ENCODE measurements around the gene TMEM54.
A peak's percentile ranks its signal among the peaks of the same experiment; 100 is the strongest.

The TMEM54 gene

DNA sequence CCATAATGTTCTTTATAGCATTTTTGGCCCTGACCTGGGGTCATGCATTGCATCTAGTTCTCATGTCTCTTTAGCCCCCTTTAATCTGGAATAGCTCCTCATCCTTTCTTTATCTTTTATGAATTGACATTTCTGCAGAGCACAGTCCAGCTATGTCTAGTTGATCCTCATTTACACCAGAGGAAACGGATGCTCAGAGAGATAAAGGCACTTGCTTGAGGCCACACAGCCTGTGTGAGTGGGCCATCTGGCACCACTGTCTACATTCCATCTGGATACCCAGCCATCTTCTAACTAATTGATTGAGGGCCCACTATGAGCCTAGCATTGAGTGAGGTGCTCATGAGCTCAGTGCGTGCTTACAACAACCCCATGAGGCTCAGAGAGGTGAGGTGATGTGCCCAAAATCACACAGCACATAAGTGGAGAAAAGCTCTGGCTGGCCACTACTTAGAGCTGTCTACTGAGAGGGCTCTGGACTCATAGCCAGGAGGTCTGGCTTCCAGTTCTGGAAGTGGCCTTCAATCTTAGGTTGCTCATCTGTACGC lies 11.4 kb downstream of the TMEM54 start:
- H3K4ac ChIP-seq (ENCODE audit: low read length), result no peak overlapping the region
- H2BK5ac ChIP-seq (ENCODE audit: low read length), result no peak overlapping the region
- DNase-seq (ENCODE audit: low spot score), result no peak
- H3K14ac ChIP-seq (ENCODE audit: low read length), result no peak overlapping the region
- no peak overlapping the region for H3K23ac ChIP-seq (ENCODE audit: low read depth, low read length, poor library complexity)
- peaks cover 7% of the 10 kb centered on the region for H3K79me1 ChIP-seq (ENCODE audit: low read depth, low read length)
- no peak overlapping the region for H3K18ac ChIP-seq (ENCODE audit: low read length)
- no peak overlapping the region for H2BK120ac ChIP-seq (ENCODE audit: low read depth, low read length)
- H2BK12ac ChIP-seq (ENCODE audit: low read length), result no peak overlapping the region
- no peak overlapping the region for H2AFZ ChIP-seq (ENCODE audit: low read length)
- no peak overlapping the region for H3K4me3 ChIP-seq (ENCODE audit: low read length in 2 of 2)
- no CpG with 5 or more reads among the region's 3 CpGs for WGBS, 2 donors (ENCODE audit: extremely low coverage in 2 of 2, insufficient read length in 2 of 2, insufficient replicate concordance in 1 of 2)
- H4K91ac ChIP-seq (ENCODE audit: low read depth, low read length, poor library complexity), result no peak overlapping the region
- H3K36me3 ChIP-seq (replicated peaks in 1 of 2; ENCODE audit: control insufficient read depth in 2 of 2, insufficient read depth in 2 of 2, low read length in 2 of 2), result no peaks in the 10 kb centered on the region
- H3K27me3 ChIP-seq (ENCODE audit: control insufficient read depth in 3 of 3, insufficient read depth in 3 of 3, low read depth in 1 of 3, low read length in 3 of 3), result peaks cover 0 to 54% (median 27%) of the 10 kb centered on the region in 3 experiments
- no peak overlapping the region for H3K4me2 ChIP-seq (ENCODE audit: insufficient read depth, low read length, poor library complexity, severe bottlenecking)
- peaks cover 10 to 11% of the 10 kb centered on the region in 2 donors for H3K4me1 ChIP-seq (ENCODE audit: control insufficient read depth in 2 of 2, insufficient read depth in 1 of 2, low read depth in 1 of 2, low read length in 2 of 2)
- H2AK5ac ChIP-seq (ENCODE audit: low read depth, low read length), result no peak overlapping the region
- no peak overlapping the region for H3K9ac ChIP-seq (ENCODE audit: low read depth, low read length, poor library complexity)
- H2BK15ac ChIP-seq (ENCODE audit: low read length), result no peak overlapping the region
- no peak overlapping the region for H3K27ac ChIP-seq (replicated peaks; ENCODE audit: low read length)
- peaks cover 0 to 6% of the 10 kb centered on the region in 2 donors for H3K9me3 ChIP-seq (replicated peaks in 1 of 2; ENCODE audit: control insufficient read depth in 2 of 2, insufficient read depth in 1 of 2, low read depth in 1 of 2, low read length in 2 of 2)
- no peak overlapping the region for H4K8ac ChIP-seq (ENCODE audit: low read depth, low read length)

GRCh38 chr1:32888677-32889420 lies 12.3 kb downstream of the TMEM54 start:
- Histone ChIP-seq H3K36me3 (replicated peaks in 1 of 2; ENCODE audit: control insufficient read depth in 2 of 2, insufficient read depth in 2 of 2, low read length in 2 of 2) (no peaks in the 10 kb centered on the region), H3K18ac (ENCODE audit: low read length) (no peak overlapping the region), H2AFZ (ENCODE audit: low read length) (no peak overlapping the region), H3K4me2 (ENCODE audit: insufficient read depth, low read length, poor library complexity, severe bottlenecking) (no peak overlapping the region), H3K4me3 (ENCODE audit: low read length in 2 of 2) (no peak overlapping the region), H3K23ac (ENCODE audit: low read depth, low read length, poor library complexity) (peak overlapping the region; percentile 35), H3K27me3 (ENCODE audit: control insufficient read depth in 3 of 3, insufficient read depth in 3 of 3, low read depth in 1 of 3, low read length in 3 of 3) (peaks cover 0 to 61% (median 30%) of the 10 kb centered on the region in 3 experiments), H3K9me3 (replicated peaks in 1 of 2; ENCODE audit: control insufficient read depth in 2 of 2, insufficient read depth in 1 of 2, low read depth in 1 of 2, low read length in 2 of 2) (peaks cover 0 to 6% of the 10 kb centered on the region in 2 donors), H2BK15ac (ENCODE audit: low read length) (no peak overlapping the region), H3K9ac (ENCODE audit: low read depth, low read length, poor library complexity) (peak overlapping the region; percentile 12), H3K4me1 (ENCODE audit: control insufficient read depth in 2 of 2, insufficient read depth in 1 of 2, low read depth in 1 of 2, low read length in 2 of 2) (peaks cover 4 to 7% of the 10 kb centered on the region in 2 donors), H2BK5ac (ENCODE audit: low read length) (no peak overlapping the region), H3K79me1 (ENCODE audit: low read depth, low read length) (peaks cover 7% of the 10 kb centered on the region), H3K27ac (replicated peaks; ENCODE audit: low read length) (no peak overlapping the region), H2BK120ac (ENCODE audit: low read depth, low read length) (no peak overlapping the region), H2BK12ac (ENCODE audit: low read length) (no peak overlapping the region), H2AK5ac (ENCODE audit: low read depth, low read length) (no peak overlapping the region), H4K91ac (ENCODE audit: low read depth, low read length, poor library complexity) (no peak overlapping the region), H3K4ac (ENCODE audit: low read length) (no peak overlapping the region), H3K14ac (ENCODE audit: low read length) (no peak overlapping the region), H4K8ac (ENCODE audit: low read depth, low read length) (no peak overlapping the region)
- no CpG with 5 or more reads among the region's 24 CpGs for WGBS, 2 donors (ENCODE audit: extremely low coverage in 2 of 2, insufficient read length in 2 of 2, insufficient replicate concordance in 1 of 2)
- no peak for DNase-seq (ENCODE audit: low spot score)

DNA sequence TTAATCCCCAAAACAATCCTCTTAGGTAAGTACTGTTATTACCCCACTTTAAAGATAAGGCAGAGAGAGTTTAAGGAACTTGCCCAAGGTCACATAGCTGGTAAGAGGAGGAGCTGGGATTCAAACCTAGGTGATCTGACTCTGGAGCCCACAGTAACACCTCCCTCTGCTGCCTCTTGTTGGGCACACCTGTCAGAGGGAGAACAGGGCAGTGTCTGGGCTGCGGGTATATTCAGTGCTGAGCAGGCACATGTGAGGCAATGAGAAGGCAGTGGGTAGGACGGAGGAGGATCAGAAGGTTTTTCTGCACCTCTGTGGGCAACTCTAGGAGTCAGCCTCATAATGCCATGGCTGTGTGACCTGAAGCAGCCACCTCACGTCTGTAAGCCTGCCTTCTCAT lies 13.1 kb downstream of the TMEM54 start:
- Histone ChIP-seq H4K8ac (ENCODE audit: low read depth, low read length) (no peak overlapping the region), H3K9ac (ENCODE audit: low read depth, low read length, poor library complexity) (no peak overlapping the region), H2BK5ac (ENCODE audit: low read length) (no peak overlapping the region), H3K18ac (ENCODE audit: low read length) (no peak overlapping the region), H3K23ac (ENCODE audit: low read depth, low read length, poor library complexity) (no peak overlapping the region), H3K9me3 (replicated peaks in 1 of 2; ENCODE audit: control insufficient read depth in 2 of 2, insufficient read depth in 1 of 2, low read depth in 1 of 2, low read length in 2 of 2) (peaks cover 0 to 6% of the 10 kb centered on the region in 2 donors), H3K4ac (ENCODE audit: low read length) (no peak overlapping the region), H2BK120ac (ENCODE audit: low read depth, low read length) (no peak overlapping the region), H4K91ac (ENCODE audit: low read depth, low read length, poor library complexity) (no peak overlapping the region), H3K27me3 (ENCODE audit: control insufficient read depth in 3 of 3, insufficient read depth in 3 of 3, low read depth in 1 of 3, low read length in 3 of 3) (peaks cover 0 to 68% (median 30%) of the 10 kb centered on the region in 3 experiments), H2BK15ac (ENCODE audit: low read length) (no peak overlapping the region), H2AK5ac (ENCODE audit: low read depth, low read length) (no peak overlapping the region), H3K36me3 (replicated peaks in 1 of 2; ENCODE audit: control insufficient read depth in 2 of 2, insufficient read depth in 2 of 2, low read length in 2 of 2) (no peaks in the 10 kb centered on the region), H3K4me2 (ENCODE audit: insufficient read depth, low read length, poor library complexity, severe bottlenecking) (no peak overlapping the region), H3K4me1 (ENCODE audit: control insufficient read depth in 2 of 2, insufficient read depth in 1 of 2, low read depth in 1 of 2, low read length in 2 of 2) (peaks cover under 1 to 7% of the 10 kb centered on the region in 2 donors), H2AFZ (ENCODE audit: low read length) (no peak overlapping the region), H3K27ac (replicated peaks; ENCODE audit: low read length) (no peak overlapping the region), H2BK12ac (ENCODE audit: low read length) (no peak overlapping the region), H3K79me1 (ENCODE audit: low read depth, low read length) (peaks cover 7% of the 10 kb centered on the region), H3K4me3 (ENCODE audit: low read length in 2 of 2) (no peak overlapping the region), H3K14ac (ENCODE audit: low read length) (no peak overlapping the region)
- no peak for DNase-seq (ENCODE audit: low spot score)
- no CpG with 5 or more reads among the region's 3 CpGs for WGBS, 2 donors (ENCODE audit: extremely low coverage in 2 of 2, insufficient read length in 2 of 2, insufficient replicate concordance in 1 of 2)

DNA sequence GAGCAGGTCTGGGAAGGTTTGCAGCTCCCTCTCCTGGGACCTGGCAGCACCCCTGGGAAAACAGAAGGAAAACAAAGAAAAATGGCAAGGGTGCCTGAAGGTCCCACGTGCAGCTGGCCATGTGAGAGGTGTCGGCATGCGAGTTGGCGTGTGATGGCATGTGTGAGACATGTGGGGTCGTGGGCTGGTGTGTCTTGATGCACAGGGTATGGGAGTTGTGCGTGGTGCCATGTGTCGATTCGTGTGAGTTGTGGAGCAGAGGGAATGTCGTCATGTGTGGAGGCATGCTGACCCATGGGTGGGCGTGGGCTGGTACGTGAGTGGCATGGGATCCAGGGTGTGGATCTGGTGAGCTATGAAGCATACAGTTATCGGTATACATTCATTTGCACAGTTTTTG lies 13.6 kb downstream of the TMEM54 start:
- H3K14ac ChIP-seq (ENCODE audit: low read length), result no peak overlapping the region
- no peaks in the 10 kb centered on the region for H3K36me3 ChIP-seq (replicated peaks in 1 of 2; ENCODE audit: control insufficient read depth in 2 of 2, insufficient read depth in 2 of 2, low read length in 2 of 2)
- peak overlapping the region; percentile 5 for H3K23ac ChIP-seq (ENCODE audit: low read depth, low read length, poor library complexity)
- no peak overlapping the region for H2BK15ac ChIP-seq (ENCODE audit: low read length)
- H2AFZ ChIP-seq (ENCODE audit: low read length), result no peak overlapping the region
- no peak overlapping the region for H2AK5ac ChIP-seq (ENCODE audit: low read depth, low read length)
- H3K4me3 ChIP-seq (ENCODE audit: low read length in 2 of 2), result peak overlapping the region in 1 of 2 donors; percentile 52
- no peak overlapping the region for H3K4ac ChIP-seq (ENCODE audit: low read length)
- H4K91ac ChIP-seq (ENCODE audit: low read depth, low read length, poor library complexity), result no peak overlapping the region
- no peak overlapping the region for H3K18ac ChIP-seq (ENCODE audit: low read length)
- H4K8ac ChIP-seq (ENCODE audit: low read depth, low read length), result no peak overlapping the region
- peaks cover 7% of the 10 kb centered on the region for H3K79me1 ChIP-seq (ENCODE audit: low read depth, low read length)
- H3K4me2 ChIP-seq (ENCODE audit: insufficient read depth, low read length, poor library complexity, severe bottlenecking), result no peak overlapping the region
- peaks cover 0 to 5% of the 10 kb centered on the region in 2 donors for H3K4me1 ChIP-seq (ENCODE audit: control insufficient read depth in 2 of 2, insufficient read depth in 1 of 2, low read depth in 1 of 2, low read length in 2 of 2)
- H3K9ac ChIP-seq (ENCODE audit: low read depth, low read length, poor library complexity), result peak overlapping the region; percentile 32
- H2BK120ac ChIP-seq (ENCODE audit: low read depth, low read length), result no peak overlapping the region
- H2BK12ac ChIP-seq (ENCODE audit: low read length), result no peak overlapping the region
- WGBS, 2 donors (ENCODE audit: extremely low coverage in 2 of 2, insufficient read length in 2 of 2, insufficient replicate concordance in 1 of 2), result no CpG with 5 or more reads among the region's 12 CpGs
- no peak overlapping the region for H2BK5ac ChIP-seq (ENCODE audit: low read length)
- H3K9me3 ChIP-seq (replicated peaks in 1 of 2; ENCODE audit: control insufficient read depth in 2 of 2, insufficient read depth in 1 of 2, low read depth in 1 of 2, low read length in 2 of 2), result peaks cover 0 to 5% of the 10 kb centered on the region in 2 donors
- H3K27me3 ChIP-seq (ENCODE audit: control insufficient read depth in 3 of 3, insufficient read depth in 3 of 3, low read depth in 1 of 3, low read length in 3 of 3), result peaks cover 0 to 66% (median 30%) of the 10 kb centered on the region in 3 experiments
- H3K27ac ChIP-seq (replicated peaks; ENCODE audit: low read length), result no peak overlapping the region
- DNase-seq (ENCODE audit: low spot score), result no peak
